Heart left ventricle (tissue), 16 donors: Measurements from ENCODE around the gene INSIG1. TPM values are rescaled to one million over a fixed set of nuclear protein-coding genes. Genes with fewer than 3 reads are reported as not detected.
A peak's percentile ranks its signal among the peaks of the same experiment; 100 is the strongest.

Experiments used
- ATAC-seq, 4 donors: fragments of 200-7000 bp; cut with Tn5 transposase; one replicate each; pipeline ENCODE4 v1.9.1; 2020 to 2022; ENCODE audit warnings: moderate library complexity in 4 of 4, mild to moderate bottlenecking in 3 of 4, moderate number of reproducible peaks in 1 of 4
- DNase-seq, 5 donors: peaks; one replicate each; pipeline ENCODE4 v3.0.0-alpha.2; 2020
- H3K27ac ChIP-seq, 12 donors: fragments of 200-600 bp; sonication (generic) in 4 of 12; one replicate each; pipeline versions ENCODE4 v1.5.0 to v1.8.0; 2016 to 2022; ENCODE audit warnings: mild to moderate bottlenecking in 2 of 12
- H3K27me3 ChIP-seq, 9 donors: fragments of 200-600 bp; sonication (generic) in 2 of 9; one replicate each; pipeline versions ENCODE4 v1.5.1 to v1.8.0; 2016 to 2022; ENCODE audit warnings: mild to moderate bottlenecking in 3 of 9
- H3K36me3 ChIP-seq, 9 donors: fragments of 200-600 bp; sonication (generic) in 2 of 9; one replicate each; pipeline versions ENCODE4 v1.5.0 to v1.8.0; 2018 to 2022; ENCODE audit warnings: mild to moderate bottlenecking in 2 of 9
- H3K4me1 ChIP-seq, 12 donors: fragments of 200-600 bp; sonication (generic) in 4 of 12; one replicate each; pipeline versions ENCODE4 v1.5.0 to v1.8.0; 2016 to 2022; ENCODE audit warnings: mild to moderate bottlenecking in 3 of 12
- H3K4me3 ChIP-seq, 12 donors: fragments of 200-600 bp; sonication (generic) in 4 of 12; one replicate each; pipeline versions ENCODE4 v1.5.0 to v1.8.0; 2017 to 2022; ENCODE audit warnings: mild to moderate bottlenecking in 9 of 12, moderate library complexity in 4 of 12
- H3K9me3 ChIP-seq, 12 donors: fragments of 200-600 bp; sonication (generic) in 4 of 12; one replicate each; pipeline versions ENCODE4 v1.5.0 to v1.8.0; 2016 to 2022; ENCODE audit warnings: mild to moderate bottlenecking in 1 of 12
- CTCF ChIP-seq, 12 donors: fragments of 200-600 bp; sonication (generic) in 4 of 12; IDR thresholded peaks; one replicate each; pipeline versions ENCODE4 v1.5.0 to v1.8.0; 2018 to 2022; ENCODE audit warnings: antibody characterized with exemption in 12 of 12, mild to moderate bottlenecking in 5 of 12
- POLR2A ChIP-seq, 2 donors: fragments of 450-650 bp; IDR thresholded peaks; one replicate each; pipeline ENCODE4 v1.6.1; 2017; ENCODE audit warnings: antibody characterized with exemption in 2 of 2, mild to moderate bottlenecking in 2 of 2, moderate library complexity in 2 of 2
- WGBS, 4 donors: extraction: QIAGEN DNeasy Blood & Tissue Kit in 2 of 4; methylation state at CpG; one replicate each; pipeline versions ENCODE4 v1.1.5 to v1.1.7; 2013 to 2018; 5-methylcytosine and 5-hydroxymethylcytosine counted together
- intact Hi-C, 10 donors: fragments of 100-400 bp; cut with DNase I; formaldehyde crosslinking; loops; one replicate each; pipeline versions ENCODE4 v1.11.1 to v1.14.2; 2022
- polyA plus RNA-seq, 2 donors: library from polyadenylated mRNA; stranded (reverse); fragments of 200-250 nt; gene quantifications; one replicate each; pipeline ENCODE4 v1.2.3, GENCODE V29; 2013
- total RNA-seq, 9 donors: library from RNA; depleted of rRNA in 2 of 9; stranded (reverse); fragments of >200 nt in 2 of 9; fragmentation: NEBNext Ultra II Directional in 3 of 9; extraction: Animal tissue kit (Norgen Biotek cat#: 25700) in 3 of 9; gene quantifications; one replicate each; pipeline versions ENCODE4 v1.1.0 to v1.2.4, GENCODE V29; 2016 to 2023
- donor health status: ischemic (EF 13 %, LVEDD 7.1; RV severe dilation, severe dysfunction).
- donor health status: healthy with polysubstance abuse.
- donor health status: DM: no; HTN: yes; CAD: no.
- donor health status: DM: no; HTN: no; CAD: no.
- donor health status: ischemic (EF 25% LVEDD 6.9; RV normal size, moderate dysfunction).
- donor health status: ischemic (EF 25% LVEDD 5.7; RV mildly dilated, moderate dysfunction).
- donor health status: healthy.
- donor health status: DM: yes; HTN: yes; CAD: no.
- donor health status: ischemic (EF 35%, LVEDD 5.7; RV mildly dilated, moderate dysfunction).
- donor health status: nonischemic (EF 11% LVEDD 7.7; RV severe dilation, severe dysfunction).
- donor health status: DM: yes; HTN: yes; CAD: no.
- donor health status: PGD.
- donor health status: ischemic (EF 29% LVEDD 5.4; RV normal size, mild dysfunction).
- donor health status: nonischemic (EF 23%, LVEDD 6.1; RV moderate dilation, normal function).

INSIG1 gene
- total and polyA plus RNA-seq, 11 donors, result 5.2 to 24.5 (median 13.3) TPM

DNA sequence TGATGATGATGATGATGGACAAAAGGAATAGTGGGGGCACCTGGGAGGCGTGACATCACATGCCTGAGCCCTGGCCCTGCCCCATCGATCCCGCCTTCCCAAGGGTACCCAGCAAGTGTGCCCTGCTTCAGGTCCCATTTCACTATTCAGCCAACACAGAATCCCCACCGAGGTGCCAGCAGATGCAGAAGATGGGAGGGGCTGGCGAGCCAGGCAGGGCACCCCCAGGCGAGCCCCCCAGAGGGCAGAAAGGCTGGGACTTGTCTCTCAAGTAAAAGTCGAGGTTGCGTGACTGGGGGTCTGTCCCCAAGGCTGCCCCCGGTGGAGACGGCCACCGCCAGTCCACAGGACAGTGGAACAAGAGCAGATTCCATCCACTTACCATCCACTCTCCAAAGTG lies 57.5 kb downstream of the INSIG1 start:
- 66 to 80% (median 75%) methylated on average over 3 to 11 of the region's 11 CpGs for WGBS, 4 donors
- DNase-seq, result no peak
- no peak for ATAC-seq
- H3K36me3 ChIP-seq, result no peaks in the 10 kb centered on the region
- H3K27me3 ChIP-seq, result peaks cover 13 to 71% (median 31%) of the 10 kb centered on the region in 9 donors
- no peaks in the 10 kb centered on the region for H3K9me3 ChIP-seq
- intact Hi-C loops, result no loop called here
- peaks cover 0 to 5% (median 0%) of the 10 kb centered on the region in 12 donors for H3K4me1 ChIP-seq
- no peak overlapping the region for H3K4me3 ChIP-seq
- no peak for TF ChIP-seq CTCF (IDR thresholded peaks at IDR 0.05)
- no peak for TF ChIP-seq POLR2A (IDR thresholded peaks at IDR 0.05)
- no peak overlapping the region for H3K27ac ChIP-seq

- Histone ChIP-seq H3K9me3 (no peaks in the 10 kb centered on the region), H3K4me3 (no peak overlapping the region), H3K4me1 (peaks cover 0 to 5% (median 0%) of the 10 kb centered on the region in 12 donors), H3K36me3 (no peaks in the 10 kb centered on the region), H3K27ac (no peak overlapping the region), H3K27me3 (peaks cover 15 to 77% (median 34%) of the 10 kb centered on the region in 9 donors)
- DNase-seq (no peak), ATAC-seq (no peak)
- TF ChIP-seq POLR2A (IDR thresholded peaks at IDR 0.05) (no peak), CTCF (IDR thresholded peaks at IDR 0.05) (no peak)
- intact Hi-C loops, result no loop called here
- WGBS, 4 donors, result 79 to 86% (median 82%) methylated on average over 8 of the region's 8 CpGs
Measured at GRCh38 chr7:155355745-155356144, 58.1 kb downstream of the INSIG1 start.

GRCh38 chr7:155356323-155357105 lies 58.8 kb downstream of the INSIG1 start:
- intact Hi-C loops, result no loop called here
- DNase-seq, result no peak
- Histone ChIP-seq H3K4me3 (no peak overlapping the region), H3K27me3 (peaks cover 13 to 77% (median 42%) of the 10 kb centered on the region in 9 donors), H3K27ac (no peak overlapping the region), H3K4me1 (peaks cover 0 to 8% (median 0%) of the 10 kb centered on the region in 12 donors), H3K9me3 (no peaks in the 10 kb centered on the region), H3K36me3 (no peaks in the 10 kb centered on the region)
- 45 to 53% (median 50%) methylated on average over 14 of the region's 14 CpGs for WGBS, 4 donors
- TF ChIP-seq POLR2A (IDR thresholded peaks at IDR 0.05) (no peak), CTCF (IDR thresholded peaks at IDR 0.05) (peak in 5 of 12 donors; percentile 6 to 21 (median 17))
- no peak for ATAC-seq

- no peaks in the 10 kb centered on the region for H3K36me3 ChIP-seq
- TF ChIP-seq POLR2A (IDR thresholded peaks at IDR 0.05) (no peak), CTCF (IDR thresholded peaks at IDR 0.05) (no peak)
- peaks cover 0 to 8% (median 0%) of the 10 kb centered on the region in 12 donors for H3K4me1 ChIP-seq
- H3K27me3 ChIP-seq, result peaks cover 13 to 77% (median 42%) of the 10 kb centered on the region in 9 donors
- DNase-seq (no peak), ATAC-seq (no peak)
- H3K4me3 ChIP-seq, result no peak overlapping the region
- intact Hi-C loops, result no loop called here
- WGBS, 4 donors, result 33 to 54% (median 42%) methylated on average over 12 to 14 of the region's 14 CpGs
- H3K9me3 ChIP-seq, result no peaks in the 10 kb centered on the region
- H3K27ac ChIP-seq, result no peak overlapping the region
Measured at GRCh38 chr7:155357573-155358041, 59.9 kb downstream of the INSIG1 start.
